ENCODE measurements around the gene MYL9. TPM values are rescaled to one million over a fixed set of nuclear protein-coding genes. Genes with fewer than 3 reads are reported as not detected.

MYL9 gene
- total RNA-seq, 4 donors from 2014 or later, result 2,169 to 3,466 (median 2,516) TPM

DNA sequence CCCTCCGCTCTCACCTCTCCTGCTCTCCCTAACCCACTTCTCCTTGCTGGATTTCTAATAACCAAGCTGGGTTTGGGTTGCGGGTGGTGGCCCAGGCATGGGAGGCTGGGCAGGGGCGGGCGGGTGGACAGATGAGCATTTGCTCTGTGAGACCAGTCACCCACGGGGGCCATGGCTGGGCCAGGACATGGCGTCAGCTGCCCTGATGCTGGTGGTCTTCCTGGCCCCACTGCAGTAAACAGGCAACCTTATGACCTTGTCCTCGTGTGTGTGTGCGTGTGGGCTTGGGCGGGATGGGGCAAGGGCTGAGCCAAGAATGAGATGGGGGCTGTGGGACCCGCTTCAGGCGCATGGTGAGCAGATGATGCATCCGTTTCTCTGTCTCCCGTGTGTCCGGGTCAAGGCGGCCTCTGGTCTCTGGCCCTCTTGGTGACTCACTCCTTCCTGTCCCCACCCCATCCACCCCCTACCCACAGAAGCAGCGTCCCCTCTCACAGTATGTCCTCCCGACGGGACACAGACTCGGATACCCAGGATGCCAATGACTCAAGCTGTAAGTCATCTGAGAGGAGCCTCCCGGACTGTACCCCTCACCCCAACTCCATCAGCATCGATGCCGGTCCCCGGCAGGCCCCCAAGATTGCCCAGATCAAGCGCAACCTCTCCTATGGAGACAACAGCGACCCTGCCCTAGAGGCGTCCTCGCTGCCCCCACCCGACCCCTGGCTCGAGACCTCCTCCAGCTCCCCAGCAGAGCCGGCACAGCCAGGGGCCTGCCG lies 41.4 kb upstream of the MYL9 start:
- TF ChIP-seq EP300 (IDR thresholded peaks at IDR 0.05), result no peak
- TF ChIP-seq POLR2AphosphoS5 (IDR thresholded peaks at IDR 0.05), result no peak
- TF ChIP-seq POLR2A (IDR thresholded peaks at IDR 0.05; ENCODE audit: low read depth), result no peak
- TF ChIP-seq, protein P1, sequence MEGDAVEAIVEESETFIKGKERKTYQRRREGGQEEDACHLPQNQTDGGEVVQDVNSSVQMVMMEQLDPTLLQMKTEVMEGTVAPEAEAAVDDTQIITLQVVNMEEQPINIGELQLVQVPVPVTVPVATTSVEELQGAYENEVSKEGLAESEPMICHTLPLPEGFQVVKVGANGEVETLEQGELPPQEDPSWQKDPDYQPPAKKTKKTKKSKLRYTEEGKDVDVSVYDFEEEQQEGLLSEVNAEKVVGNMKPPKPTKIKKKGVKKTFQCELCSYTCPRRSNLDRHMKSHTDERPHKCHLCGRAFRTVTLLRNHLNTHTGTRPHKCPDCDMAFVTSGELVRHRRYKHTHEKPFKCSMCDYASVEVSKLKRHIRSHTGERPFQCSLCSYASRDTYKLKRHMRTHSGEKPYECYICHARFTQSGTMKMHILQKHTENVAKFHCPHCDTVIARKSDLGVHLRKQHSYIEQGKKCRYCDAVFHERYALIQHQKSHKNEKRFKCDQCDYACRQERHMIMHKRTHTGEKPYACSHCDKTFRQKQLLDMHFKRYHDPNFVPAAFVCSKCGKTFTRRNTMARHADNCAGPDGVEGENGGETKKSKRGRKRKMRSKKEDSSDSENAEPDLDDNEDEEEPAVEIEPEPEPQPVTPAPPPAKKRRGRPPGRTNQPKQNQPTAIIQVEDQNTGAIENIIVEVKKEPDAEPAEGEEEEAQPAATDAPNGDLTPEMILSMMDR (IDR thresholded peaks at IDR 0.05), result no peak
- no peak overlapping the region for H3K4me3 ChIP-seq
- intact Hi-C loops (cut with DNase I), result no loop called here
- DNase-seq (ENCODE audit: extremely low spot score), result no peak
- H3K4me1 ChIP-seq, result peaks cover 26 to 51% (median 33%) of the 10 kb centered on the region in 4 donors
- peak overlapping the region in 1 of 4 donors; percentile 37 for H3K27ac ChIP-seq (replicated peaks in 1 of 4)
- H3K9me3 ChIP-seq, result no peaks in the 10 kb centered on the region
- no peaks in the 10 kb centered on the region for H3K27me3 ChIP-seq
- WGBS, result 85% methylated on average over 27 of the region's 31 CpGs
- H3K36me3 ChIP-seq, result peaks cover 41 to 91% (median 75%) of the 10 kb centered on the region in 4 donors

DNA sequence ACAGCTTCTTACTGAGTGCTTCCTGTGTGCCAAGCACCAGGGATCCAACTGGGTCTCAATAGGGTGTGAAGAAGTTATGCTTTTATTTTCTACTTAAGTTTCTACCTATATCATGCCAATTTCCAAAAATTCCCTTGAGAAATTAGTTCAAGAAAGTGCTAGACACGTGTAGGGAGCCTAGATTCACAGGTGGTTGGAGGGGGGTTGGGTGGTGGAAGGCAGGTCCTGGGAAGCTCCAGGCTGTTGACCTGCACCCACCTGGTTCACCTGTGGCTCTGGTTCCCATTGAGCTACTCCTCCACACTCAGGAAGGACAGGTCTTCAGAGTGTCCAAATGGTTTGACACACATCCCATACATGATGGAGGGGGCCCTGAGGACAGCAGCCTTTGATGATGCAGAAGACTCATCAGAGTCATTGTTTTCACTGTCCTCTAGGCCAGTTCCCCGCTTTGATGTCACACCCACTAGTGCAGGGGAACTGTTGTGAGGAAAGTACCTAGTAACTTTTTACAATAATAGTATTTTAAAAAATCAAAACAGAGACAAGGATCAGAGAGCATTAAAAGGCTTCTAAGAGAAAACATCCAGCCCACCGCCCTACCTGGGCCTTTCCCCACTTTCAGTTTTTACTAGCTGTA lies 39.8 kb upstream of the MYL9 start:
- peaks cover 48 to 99% (median 85%) of the 10 kb centered on the region in 4 donors for H3K36me3 ChIP-seq
- intact Hi-C loops (cut with DNase I), result no loop called here

DNA sequence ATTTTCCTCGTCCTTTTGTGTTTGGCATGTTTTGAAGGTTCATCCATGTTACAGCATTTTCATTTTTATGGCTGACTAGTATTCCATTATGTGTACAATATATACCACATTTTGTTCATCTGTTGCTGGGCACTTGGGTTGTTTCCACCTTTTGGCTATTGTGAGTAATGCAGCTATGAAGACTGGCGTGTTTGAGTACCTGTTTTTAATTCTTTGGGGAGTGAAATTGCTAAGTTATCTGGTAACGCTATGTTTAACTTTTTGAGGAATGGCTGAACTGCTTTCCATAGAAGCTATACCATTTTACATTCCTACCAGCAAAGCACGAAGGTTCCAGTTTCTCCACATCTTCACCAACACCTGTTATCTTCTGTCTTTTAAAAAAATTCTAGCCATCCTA lies 37.0 kb upstream of the MYL9 start:
- 91% methylated on average over 4 of the region's 4 CpGs for WGBS
- no peaks in the 10 kb centered on the region for H3K27me3 ChIP-seq
- no peak overlapping the region for H3K4me3 ChIP-seq
- peaks cover 2 to 17% (median 11%) of the 10 kb centered on the region in 4 donors for H3K4me1 ChIP-seq
- intact Hi-C loops (cut with DNase I), result no loop called here
- peak overlapping the region in 1 of 4 donors; percentile 32 for H3K27ac ChIP-seq (replicated peaks in 1 of 4)
- peaks cover 29 to 99% (median 81%) of the 10 kb centered on the region in 4 donors for H3K36me3 ChIP-seq
- TF ChIP-seq EP300 (IDR thresholded peaks at IDR 0.05), result no peak
- TF ChIP-seq, protein P1 (IDR thresholded peaks at IDR 0.05), result peak in 1 of 3 experiments; percentile 12
- H3K9me3 ChIP-seq, result no peaks in the 10 kb centered on the region
- no peak for DNase-seq (ENCODE audit: extremely low spot score)

More for the DNA sequence above, 39.8 kb upstream of the MYL9 start:
- Histone ChIP-seq H3K9me3 (no peaks in the 10 kb centered on the region), H3K4me3 (no peak overlapping the region), H3K4me1 (peaks cover 17 to 35% (median 23%) of the 10 kb centered on the region in 4 donors), H3K27ac (replicated peaks in 1 of 4) (peak overlapping the region in 1 of 4 donors; percentile 49), H3K27me3 (no peaks in the 10 kb centered on the region)
- TF ChIP-seq POLR2AphosphoS5 (IDR thresholded peaks at IDR 0.05) (no peak), EP300 (IDR thresholded peaks at IDR 0.05) (no peak), POLR2A (IDR thresholded peaks at IDR 0.05; ENCODE audit: low read depth) (no peak)
- TF ChIP-seq, protein P1 (IDR thresholded peaks at IDR 0.05), result no peak
- 76% methylated on average over 3 of the region's 3 CpGs for WGBS
- DNase-seq (ENCODE audit: extremely low spot score), result no peak

DNA sequence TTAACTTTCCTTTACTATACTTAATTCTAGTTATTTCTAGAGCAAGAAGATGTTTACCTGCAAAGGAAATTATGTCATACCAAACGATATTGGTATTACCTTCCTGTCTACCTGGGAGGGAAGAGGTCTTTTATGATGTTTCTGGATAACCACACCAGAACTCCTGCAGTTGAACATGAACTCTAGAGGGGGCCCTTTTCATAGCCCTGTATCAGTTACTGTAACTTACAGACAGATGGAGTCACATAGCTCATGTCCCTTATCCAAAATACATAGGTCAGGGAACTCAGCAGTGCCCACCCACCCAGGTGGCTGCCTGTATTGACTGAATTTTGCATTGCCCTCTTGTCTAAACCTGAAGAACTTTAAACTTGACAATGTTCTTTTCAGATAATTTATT lies 35.1 kb upstream of the MYL9 start:
- intact Hi-C loops (cut with DNase I), result no loop called here
- H3K4me3 ChIP-seq, result no peak overlapping the region
- H3K4me1 ChIP-seq, result peaks cover 0 to 17% (median 11%) of the 10 kb centered on the region in 4 donors
- DNase-seq (ENCODE audit: extremely low spot score), result no peak
- H3K36me3 ChIP-seq, result peaks cover 16 to 99% (median 80%) of the 10 kb centered on the region in 4 donors
- WGBS, result 42% methylated on average over 1 of the region's 1 CpG
- no peak overlapping the region for H3K27ac ChIP-seq (replicated peaks in 1 of 4)
- TF ChIP-seq POLR2A (IDR thresholded peaks at IDR 0.05; ENCODE audit: low read depth) (no peak), EP300 (IDR thresholded peaks at IDR 0.05) (no peak)
- TF ChIP-seq, protein P1 (IDR thresholded peaks at IDR 0.05), result peak; percentile 35 to 50 (median 46)
- H3K9me3 ChIP-seq, result no peaks in the 10 kb centered on the region
- H3K27me3 ChIP-seq, result no peaks in the 10 kb centered on the region
